Stimulated activated naive CD4-positive, alpha-beta T cell (primary cell): ENCODE results near the gene ATF7.
"Not testable (repeated sequence)": the region's sequence is repeated elsewhere in the genome, so short reads cannot be mapped to it uniquely, and the experiment has no call there.

ENCODE experiments used
- DNase-seq, 6 experiments: peaks; one replicate each; lab custom pipeline; 2025; lab: John Stamatoyannopoulos, UW

The ATF7 gene

GRCh38 chr12:53594897-53595615, 31.1 kb downstream of the ATF7 start:
- DNase-seq: no peak

- no peak for DNase-seq
Measured at GRCh38 chr12:53593707-53594106, 32.5 kb downstream of the ATF7 start.

DNA sequence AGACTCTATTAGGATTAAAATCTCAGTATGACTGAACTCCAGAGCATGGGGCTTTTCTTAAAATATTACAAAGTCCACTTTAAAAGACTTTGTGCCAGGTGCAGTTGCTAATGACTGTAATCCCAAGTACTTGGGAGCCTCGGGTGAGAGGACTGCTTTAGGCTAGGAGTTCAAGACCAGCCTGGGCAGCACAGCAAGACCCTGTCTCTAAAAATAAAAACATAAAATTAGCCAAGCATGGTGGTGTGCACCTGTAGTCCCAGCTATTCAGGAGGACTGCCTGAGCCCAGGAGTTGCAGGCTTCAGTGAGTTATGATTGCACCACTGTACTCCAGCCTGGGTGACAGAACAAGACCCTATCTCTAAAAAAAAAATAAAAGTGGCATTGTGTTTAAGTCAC, 33.2 kb downstream of the ATF7 start:
- DNase-seq: no peak

DNA sequence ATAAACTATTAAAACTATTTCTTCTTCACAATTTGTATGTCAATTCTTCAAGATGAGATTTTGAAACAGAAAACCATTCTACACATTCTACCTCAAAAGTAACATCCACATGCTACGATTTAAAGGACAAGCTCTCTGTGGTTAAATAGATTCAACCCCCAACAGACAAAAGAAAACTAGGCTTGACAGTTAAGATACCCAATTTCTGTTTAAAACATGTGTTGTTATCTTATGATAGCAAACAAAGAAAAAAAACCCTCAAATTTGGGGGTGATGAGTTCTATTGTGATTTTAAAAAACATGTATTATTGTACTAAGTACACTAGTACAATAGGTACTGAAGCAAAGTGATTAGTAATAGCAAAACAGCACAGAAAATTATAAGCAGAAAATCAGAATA, 33.8 kb downstream of the ATF7 start:
- no peak for DNase-seq

DNA sequence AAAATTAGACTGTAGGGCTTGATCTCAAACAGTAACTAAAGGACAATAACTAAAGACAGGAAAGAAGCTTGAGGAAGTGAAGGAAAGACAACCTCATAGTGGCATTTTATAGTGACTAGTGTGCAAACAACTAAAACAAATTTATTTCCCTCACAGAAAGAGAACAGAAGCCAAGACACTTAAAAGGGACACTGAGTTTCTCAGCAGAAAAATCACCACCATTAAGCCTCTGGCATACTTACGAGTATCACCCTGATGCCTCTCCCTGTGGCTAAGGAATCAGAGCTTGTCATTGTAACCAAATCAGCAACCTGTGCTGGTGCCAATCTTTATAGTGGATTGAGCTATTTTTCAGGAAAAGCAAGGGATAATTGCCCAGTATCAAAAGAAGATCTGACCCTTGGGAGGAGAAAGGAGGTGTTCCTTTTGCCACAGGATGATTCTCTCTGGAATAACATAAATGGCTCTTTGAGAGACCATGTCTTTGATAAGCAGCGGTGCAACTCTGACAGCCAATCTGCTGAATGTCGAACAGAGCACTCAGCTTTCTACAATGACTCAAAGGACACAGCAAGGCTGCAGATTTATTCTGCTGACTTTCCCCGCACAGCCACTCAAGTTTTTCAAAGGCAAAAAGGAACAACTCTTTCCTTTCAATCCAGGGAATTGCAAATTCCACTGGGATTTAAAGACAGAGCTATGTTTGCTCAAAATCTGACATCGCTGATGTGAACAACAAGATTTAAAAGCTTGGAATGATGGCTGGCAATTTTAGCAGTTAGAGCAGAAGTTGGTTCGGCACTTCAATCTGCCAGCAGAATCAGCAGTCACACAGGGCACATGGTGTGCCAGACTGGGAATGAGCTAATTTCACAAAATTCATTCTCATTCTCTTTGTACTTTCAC, 34.6 kb downstream of the ATF7 start:
- no peak for DNase-seq

- no peak for DNase-seq
Measured at GRCh38 chr12:53590652-53591051, 35.5 kb downstream of the ATF7 start.

DNA sequence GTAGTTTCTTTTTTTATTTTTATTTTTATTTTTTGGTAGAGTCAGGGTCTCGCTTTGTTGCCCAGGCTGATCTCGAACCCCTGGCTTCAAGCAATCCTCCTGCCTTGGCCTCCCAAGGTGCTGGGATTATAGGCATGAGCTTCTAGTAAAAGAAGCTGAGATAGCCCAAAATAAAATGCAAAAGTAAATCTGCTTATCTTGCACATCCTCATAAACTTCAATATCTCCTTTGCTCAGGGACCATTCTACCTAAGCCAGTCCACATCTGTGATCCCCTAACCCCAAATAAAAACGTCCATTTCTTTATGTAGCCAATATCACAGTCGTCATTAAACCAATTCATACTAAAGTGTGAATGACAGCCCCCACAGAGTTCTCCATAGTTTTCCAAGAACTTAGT, 36.3 kb downstream of the ATF7 start:
- no peak for DNase-seq

DNA sequence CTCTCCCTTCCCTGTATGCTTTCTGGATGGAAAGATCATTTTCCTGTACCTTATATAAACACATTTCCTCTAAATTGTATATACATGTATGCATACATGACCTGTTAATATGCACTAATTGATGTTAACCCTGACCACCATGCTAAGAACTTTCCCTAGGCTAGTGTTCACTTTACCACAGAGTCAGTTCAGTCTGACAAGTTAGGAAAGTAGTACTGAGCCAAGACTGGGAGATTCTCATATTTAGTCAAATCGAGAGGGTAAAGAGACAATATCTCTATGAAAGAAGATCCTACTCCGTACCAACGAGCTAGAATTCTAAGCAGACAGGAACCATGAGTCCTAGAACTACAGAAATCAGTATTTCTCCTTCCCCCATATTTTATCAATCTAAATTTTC, 36.8 kb downstream of the ATF7 start:
- DNase-seq: no peak

- DNase-seq: no peak
Measured at GRCh38 chr12:53588123-53588522, 38.1 kb downstream of the ATF7 start.

DNA sequence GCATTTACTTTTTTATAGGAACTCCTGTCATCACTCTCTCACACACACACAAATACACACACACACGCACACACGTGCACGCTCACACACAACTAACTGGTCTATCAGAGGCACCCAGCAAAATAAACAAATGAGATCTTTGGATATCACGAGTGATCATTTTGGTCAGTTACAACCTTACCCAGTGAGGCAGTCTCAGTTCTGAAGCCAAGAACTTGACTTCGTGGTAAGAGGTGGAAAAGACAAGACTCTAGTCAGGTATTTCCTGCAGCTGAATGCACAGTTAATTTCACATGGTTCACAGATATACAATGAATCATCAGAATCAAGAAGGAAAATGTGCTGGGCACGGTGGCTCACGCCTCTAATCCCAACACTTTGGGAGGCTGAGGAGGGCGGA, 39.4 kb downstream of the ATF7 start:
- DNase-seq: no peak

DNA sequence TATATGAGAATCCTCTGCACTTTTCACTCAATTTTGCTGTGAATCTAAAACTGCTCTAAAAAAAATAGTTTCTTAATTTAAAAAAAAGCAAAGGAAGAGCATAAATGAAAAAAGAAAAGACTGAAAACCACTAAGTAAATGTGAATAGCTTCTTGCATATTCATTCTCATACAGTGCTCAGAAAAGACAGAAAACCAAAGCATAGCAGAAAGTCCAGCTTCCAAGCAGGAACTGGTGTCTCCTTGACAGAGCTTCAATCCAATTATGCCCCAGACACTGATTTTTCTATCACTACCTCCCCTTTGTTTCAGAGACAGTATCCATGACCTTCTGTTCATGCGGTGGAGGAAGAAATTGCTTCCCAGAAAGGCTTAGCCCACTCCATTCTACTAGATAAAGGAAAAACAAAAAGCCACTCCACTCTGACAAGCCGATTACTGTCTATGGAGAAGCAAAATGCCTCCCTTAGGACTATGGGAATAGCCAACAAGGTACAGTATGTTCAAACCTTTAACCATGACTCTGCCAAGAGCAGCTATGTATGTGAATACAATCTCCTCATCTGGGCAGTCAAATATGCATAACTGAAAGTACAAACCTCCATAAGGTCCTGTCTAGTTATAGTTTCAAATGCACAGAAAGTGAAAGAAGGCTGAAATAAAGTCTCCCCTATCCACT, 40.6 kb downstream of the ATF7 start:
- no peak for DNase-seq

DNA sequence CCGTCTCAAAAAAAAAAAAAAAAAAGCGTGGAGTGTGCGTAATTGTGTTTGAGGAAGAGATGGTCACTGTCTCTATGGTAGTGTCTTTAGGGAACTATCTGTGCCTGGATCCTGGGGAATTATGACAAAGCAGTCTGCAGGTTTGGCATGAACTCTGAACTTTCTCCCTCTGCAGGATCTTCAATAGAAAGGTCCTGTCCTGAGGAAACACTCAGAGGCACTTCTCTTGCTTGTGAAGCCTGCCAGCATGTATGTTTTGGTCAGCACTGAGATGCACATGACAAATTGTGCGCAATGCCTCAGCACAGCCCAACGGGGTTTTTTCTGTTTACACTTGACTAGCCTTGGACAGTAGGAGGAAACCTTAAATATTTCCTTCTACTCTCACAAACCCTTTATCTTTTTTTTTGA, 46.6 kb downstream of the ATF7 start:
- no peak for DNase-seq

GRCh38 chr12:53578783-53579182, 47.4 kb downstream of the ATF7 start:
- DNase-seq: no peak

DNA sequence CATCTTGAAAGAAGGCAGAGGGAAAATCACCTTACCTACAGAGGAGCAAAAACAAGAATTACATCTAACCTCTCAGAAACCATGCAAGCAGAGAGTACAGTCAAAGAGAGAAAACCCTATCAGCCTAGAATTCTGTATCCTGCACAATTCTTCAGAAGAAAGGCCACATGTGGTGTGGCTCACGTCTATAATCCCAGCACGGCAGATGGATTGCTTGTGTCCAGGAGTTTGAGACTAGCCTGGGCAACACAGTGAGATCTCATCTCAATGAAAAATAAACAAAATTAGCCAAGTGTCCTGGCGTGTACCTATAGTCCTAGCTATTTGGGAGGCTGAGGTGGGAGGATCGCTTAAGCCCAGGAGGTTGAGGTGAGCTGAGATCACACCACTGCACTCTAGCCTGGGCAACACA, 48.2 kb downstream of the ATF7 start:
- DNase-seq: no peak

DNA sequence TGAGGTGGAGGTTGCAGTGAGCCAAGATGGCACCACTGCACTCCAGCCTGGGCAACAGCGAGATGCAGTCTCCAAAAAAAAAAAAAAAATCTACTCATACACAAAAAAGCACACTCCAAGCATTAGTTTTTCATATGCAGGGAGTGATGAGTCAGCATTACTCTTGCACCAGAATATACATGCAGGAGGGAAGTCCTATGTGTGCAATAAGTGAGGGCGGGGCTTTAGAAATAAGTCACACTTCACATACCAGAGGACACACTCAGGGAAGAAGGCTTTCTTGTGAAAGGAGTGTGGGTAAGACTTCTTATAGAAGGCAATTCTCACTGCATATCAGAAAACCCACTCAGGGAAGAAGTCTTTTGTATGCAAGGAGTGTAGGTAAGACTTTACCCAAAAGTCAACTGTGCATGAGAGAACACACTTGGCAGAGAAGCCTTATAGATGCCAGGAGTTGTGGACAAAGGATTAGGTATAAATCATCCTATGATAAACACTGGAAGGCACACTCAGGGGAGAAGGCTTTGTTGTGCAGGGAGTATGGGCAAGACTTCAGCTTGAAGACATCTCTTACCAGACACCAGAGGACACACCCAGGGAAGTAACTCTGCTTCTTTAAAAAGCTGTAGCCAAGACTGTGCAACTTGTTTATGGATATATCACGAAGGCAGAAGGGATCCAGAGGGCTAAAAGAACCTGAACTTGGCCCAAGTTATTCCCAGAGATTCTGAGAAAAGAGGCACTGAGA, 50.5 kb downstream of the ATF7 start:
- no peak for DNase-seq

- DNase-seq: no peak
Measured at GRCh38 chr12:53572134-53572758, 53.9 kb downstream of the ATF7 start.

DNA sequence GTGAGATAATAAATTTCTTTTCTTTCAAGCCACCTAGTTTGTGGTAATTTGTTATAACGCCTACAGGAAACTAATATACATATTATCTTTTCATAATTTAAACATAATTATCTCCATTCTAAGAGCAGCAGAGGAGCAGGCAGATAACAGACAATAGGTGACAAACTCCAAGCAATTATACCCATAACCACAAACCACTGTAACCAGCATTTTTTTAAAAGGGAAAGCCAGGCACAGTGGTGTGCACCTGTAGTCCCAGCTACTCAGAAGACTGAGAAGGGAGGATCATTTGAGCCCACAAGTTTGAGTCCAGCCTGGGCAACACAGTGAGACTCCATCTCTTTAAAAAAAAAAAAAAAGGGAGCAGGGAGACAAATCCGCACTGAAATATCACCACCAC, 54.9 kb downstream of the ATF7 start:
- peak in 1 of 6 experiments; percentile 2 for DNase-seq

DNA sequence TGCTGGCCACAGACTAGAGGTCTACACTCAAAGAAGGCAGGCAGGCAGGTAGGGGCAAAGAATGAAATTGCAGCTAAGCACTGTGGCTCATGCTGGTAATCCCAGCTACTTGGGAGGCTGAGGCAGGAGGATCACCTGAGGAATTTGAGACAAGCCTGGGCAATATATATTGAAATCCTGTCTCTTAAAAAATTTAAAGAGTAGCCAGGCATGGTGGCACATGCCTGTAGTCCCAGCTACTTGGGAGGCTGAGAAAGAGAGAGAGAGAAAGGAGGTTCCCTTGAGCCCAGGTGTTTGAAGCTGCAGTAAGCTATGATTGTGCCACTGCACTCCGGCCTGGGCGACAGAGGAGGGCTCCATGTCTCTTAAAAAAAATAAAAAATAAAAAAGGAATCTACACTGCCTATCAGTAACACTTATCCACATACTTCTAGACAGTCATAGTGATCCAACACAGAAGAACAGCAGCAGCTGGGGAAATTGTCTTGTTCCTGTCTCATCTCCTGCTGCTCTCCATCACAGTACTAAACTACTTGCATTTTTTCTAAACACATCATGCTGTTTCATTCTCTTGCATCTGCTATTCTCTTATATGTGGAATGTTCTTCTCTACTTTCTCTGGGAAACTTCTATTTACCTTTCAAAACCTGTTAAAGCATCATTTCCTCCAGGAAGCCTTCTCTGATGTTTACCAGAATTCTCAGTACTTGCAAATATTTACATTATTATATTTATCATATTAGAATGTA, 57.2 kb downstream of the ATF7 start:
- DNase-seq: no peak

DNA sequence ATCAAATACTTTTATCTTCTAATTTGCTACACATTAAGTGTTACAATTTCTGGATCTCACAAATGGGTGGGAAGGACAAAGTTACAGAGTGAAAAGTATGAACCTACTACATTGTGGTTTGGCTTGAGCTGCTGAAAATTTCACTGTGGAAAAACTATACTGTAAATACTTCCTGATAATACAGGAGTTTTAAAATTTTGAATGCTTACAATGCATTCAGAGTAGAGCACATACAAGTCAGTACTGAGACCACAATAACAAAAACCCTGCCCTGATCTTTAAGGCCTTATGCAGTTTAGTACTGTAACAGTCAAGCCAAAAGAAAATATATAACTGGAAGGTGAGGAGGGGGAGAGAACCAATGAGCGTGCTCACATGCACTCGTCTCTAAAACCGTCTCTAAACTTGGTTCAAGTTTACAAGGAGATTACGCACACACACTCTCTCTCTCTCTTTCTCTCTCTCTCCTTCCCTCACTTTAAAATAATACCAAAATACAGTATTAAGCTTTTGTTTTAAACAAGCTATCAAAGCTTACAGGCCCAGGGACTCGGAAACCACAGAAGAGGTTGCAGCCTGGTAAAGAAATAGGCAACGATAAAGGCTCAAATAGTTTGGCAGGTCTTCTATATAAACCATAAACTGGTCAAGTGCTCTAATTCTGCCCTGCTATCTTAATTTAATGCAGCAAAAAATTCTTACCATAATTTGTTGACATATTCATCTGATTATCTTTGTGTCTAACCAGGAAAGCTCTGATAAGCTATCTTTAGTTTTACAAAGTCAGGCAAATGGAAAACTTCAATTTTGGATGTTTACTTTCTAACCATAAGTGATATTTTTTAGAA, 58.0 kb downstream of the ATF7 start:
- no peak for DNase-seq

- not testable (repeated sequence) for DNase-seq
Measured at GRCh38 chr12:53565376-53565775, 60.8 kb downstream of the ATF7 start.
